GM21576 (cell line): ENCODE data around the gene ISG20L2.

Experiments
- ATAC-seq: cut with Tn5 transposase; IDR thresholded peaks from one replicate; pipeline ENCODE4 v1.9.1; 2021; ENCODE audit warnings: mild to moderate bottlenecking, moderate library complexity; ENCODE audit not compliant: unreplicated experiment

Gene ISG20L2

GRCh38 chr1:156754219-156754618 lies 25.7 kb upstream of the ISG20L2 start:
- ATAC-seq = no peak

GRCh38 chr1:156752843-156753482 lies 24.4 kb upstream of the ISG20L2 start:
- ATAC-seq = no peak

DNA sequence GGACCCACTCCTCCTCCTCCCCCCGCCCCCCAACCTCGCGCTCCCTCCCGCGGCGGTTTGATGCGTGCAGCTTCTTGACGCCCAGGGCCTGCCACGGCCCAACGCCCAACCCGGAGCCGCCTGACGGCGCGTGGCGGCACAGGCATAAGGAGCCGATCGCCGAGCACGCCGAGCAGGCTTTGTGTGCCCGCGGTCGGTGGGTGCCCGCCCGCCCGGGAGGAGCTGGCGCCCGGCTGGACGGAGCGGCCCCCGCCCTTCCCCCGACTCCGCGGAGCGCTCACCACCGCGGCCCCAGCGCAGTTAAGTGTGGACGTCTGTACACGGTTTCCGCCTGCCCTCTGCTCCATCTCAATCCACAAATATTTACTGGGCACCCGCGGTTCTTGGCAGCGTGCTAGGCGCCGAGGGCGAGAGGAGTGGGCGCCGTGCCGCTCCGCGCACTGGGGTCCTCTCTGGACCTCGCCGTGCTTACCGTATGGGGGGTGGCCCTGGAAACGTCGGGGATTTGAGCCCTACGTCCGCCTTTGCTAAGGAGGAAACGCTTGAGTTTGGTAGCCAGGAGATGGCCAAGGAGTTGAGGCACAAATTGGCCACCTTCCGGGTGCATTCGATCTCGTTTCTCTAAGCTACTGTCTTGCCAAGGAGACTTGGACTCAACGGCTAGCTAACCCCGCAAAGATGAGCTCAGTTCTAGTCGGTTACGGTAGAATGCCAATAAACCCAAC lies 23.4 kb upstream of the ISG20L2 start:
- ATAC-seq = peak; percentile 50

DNA sequence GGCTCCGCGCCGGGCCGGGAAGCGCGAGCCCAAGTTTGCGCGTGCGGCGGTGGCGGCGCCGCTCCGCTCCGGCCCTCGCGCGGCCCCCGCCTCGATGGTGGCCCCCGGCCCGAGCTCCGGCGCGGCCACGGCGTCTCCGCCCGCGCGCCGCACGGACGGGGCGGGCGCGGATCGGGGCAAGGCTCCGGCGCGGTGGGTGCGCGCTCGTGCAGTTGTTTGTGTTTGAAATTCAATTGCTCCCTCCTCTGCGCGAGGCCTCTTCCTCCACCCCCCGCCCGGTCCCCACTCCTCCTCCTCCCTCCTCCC lies 22.8 kb upstream of the ISG20L2 start, which contains the start of gene HDGF:
Gene HDGF (minus strand): TSS at position 225 of the 306 bp plus-strand sequence. CDS start 246 bp downstream, outside the sequence.
- no peak for ATAC-seq

DNA sequence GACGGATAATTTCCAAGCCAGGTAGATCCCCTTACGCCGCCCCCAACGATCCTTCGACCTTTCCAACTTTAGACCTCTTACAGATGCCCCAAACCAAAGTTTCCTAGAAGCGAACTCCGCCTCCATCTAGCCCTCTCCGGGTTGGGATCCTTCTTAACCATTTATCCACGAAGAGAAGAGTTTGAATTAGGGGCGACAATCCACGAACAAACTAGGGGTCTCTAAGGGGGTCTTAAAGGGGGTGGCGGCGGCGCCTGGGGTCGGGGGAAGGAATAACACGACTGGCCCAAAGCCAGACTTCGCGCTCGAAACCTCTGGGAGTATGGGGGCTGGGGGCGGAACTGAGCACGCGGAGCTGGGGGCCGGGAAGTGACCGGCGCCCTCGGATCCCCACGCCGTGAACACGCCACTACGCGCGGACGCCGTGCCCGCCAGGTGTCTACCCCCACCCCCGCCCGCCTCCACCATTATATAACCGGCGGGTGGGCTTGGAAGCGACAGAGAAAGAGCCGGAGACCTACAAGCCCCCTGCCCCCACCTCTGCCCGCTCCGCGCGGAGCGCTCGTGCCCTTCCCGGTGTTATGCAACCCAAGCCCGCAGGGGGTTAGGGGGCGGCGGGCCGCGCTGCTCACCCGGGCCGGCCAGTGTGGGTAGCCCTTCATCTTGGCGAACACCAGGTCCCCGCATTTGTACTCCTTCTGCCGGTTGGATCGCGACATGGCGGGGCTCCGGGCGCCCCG lies 22.3 kb upstream of the ISG20L2 start:
- peak; percentile 9 for ATAC-seq

DNA sequence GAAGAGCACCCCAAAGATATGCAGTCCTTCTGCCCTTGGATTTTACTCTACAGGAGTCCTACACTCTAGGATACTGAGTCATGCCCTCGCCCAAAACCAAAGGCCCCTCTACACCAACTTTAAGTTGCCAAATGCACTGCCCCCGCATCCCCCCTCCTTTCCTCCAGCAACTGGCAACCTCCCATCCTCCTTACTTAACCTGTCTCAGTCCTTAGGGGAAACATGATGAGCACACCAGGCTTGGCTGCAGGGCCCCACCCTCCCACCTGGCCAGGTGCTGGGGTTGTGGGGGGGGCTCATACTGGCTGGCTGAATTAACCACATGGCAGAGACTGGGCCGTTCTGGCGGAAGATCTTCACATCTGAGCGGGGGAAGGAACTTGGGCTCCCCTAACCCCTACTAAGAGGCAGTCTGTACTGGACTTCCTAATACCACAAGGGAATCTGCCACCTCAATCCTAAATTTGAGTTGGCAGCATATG lies 21.7 kb upstream of the ISG20L2 start:
- ATAC-seq = no peak

- ATAC-seq = no peak
Observed at GRCh38 chr1:156749419-156750118, 21.0 kb upstream of the ISG20L2 start.

DNA sequence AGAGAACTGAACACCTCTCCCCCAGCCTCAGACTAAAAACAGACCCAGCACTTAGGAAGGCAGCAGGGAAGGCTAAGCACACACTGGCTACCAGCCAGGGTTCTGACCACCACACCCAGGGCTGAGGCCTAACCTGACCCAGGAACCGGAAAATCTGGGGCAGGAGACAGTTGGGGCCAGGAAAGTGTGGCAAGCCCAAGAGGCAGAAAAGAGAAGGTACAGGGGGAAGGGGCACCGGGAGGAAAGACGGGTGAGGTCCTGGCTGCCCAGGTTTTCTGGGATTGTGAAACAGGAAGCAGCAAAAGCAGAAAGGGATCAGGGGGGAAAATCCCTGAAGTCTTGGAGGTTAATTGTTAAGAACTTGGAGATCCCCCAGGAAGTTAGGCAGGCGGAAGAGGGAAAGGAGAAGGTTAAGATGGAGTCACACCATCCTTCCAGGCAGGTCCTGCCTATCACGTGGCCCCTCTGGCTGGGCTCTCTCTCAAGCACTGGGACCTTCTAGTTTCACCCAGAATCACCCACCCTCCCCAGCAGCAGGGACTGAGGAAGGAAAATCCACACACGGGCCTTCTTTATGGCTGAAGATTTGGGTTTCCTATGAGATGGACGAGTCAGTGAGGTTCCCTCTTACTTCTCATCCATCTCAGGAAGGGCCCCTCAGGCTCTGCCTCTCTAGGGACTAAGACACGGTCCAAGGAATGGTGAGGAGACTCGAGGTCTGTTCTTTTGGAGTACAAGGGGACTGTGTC lies 20.3 kb upstream of the ISG20L2 start:
- no peak for ATAC-seq

- ATAC-seq = no peak
Observed at GRCh38 chr1:156747742-156748669, 19.4 kb upstream of the ISG20L2 start.

DNA sequence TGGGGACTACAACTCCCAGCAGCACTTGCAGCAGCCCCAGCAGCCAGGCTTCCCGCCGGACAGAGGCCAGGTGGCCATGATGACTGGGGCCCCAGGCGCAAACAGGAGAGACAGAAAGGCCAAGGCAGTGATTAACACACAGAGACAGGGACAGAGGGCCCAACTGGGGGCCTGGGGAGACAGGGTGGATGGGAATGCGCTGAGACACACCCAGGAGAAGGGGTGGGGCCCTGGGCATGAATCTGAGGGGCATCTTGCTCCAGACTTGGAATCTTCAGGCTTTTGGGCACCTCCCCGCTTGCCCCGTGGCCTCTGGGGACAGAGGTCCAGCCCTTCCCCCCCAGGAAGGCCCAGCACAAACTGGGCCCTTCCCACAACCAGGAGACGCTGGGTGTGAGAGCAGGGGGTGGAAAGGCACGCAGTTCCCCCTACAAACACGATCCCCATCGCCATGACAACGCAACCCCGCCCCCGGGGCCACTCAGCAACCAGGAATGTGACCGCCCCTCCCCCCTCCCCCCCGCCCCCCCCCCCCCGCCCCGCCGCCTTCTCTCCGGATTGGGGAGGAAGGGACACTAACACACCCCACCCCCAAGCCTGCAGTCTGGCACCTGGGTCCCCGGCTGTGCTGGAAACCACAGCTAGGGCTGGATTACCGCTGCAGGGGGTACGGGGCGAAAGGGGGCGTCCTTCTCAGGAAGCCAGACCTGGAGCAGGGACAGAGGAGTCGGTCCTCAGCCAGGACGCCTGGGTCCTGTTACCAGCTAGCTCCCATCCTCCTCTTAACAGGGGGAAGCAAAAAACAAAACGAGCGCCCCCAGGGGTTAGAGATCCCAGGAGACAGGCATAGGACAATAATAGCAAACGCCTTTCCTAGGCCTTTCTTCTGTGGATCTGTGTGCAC lies 18.4 kb upstream of the ISG20L2 start:
- ATAC-seq = no peak

DNA sequence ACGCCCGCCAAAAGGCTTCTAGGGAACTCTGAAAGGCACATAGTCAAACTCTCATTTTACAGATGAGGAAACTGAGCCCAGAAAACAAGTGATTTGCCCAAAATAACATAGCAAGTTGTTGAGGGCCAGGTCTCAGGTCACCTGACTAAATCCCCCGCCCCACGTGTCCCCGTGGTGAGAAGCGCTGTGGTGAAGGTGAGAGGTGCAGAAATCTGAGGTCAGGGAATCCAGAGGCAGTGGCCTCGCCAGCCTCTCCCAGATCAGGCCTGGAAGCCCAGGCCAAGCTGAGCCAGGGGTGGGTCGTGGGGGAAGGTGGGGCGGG lies 17.8 kb upstream of the ISG20L2 start:
- ATAC-seq = no peak

DNA sequence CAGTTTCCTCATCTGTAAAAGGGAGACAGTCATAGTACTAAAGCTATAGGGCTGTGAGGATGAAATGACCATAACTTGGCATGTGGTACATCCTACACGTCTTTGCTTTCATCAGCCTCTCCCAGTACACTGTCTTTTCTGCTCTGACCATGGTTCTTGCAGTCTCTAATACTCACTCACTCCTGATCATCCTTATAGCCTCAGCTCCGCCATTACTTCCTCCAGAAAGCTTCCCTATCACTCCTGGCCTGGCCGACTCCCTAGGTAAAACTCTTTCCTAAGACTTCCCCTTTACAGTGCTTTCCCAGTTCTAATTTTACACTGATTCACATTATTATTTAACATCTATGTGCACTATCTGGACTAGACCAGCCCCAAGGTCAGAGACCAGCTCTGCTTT lies 17.3 kb upstream of the ISG20L2 start:
- ATAC-seq = no peak

DNA sequence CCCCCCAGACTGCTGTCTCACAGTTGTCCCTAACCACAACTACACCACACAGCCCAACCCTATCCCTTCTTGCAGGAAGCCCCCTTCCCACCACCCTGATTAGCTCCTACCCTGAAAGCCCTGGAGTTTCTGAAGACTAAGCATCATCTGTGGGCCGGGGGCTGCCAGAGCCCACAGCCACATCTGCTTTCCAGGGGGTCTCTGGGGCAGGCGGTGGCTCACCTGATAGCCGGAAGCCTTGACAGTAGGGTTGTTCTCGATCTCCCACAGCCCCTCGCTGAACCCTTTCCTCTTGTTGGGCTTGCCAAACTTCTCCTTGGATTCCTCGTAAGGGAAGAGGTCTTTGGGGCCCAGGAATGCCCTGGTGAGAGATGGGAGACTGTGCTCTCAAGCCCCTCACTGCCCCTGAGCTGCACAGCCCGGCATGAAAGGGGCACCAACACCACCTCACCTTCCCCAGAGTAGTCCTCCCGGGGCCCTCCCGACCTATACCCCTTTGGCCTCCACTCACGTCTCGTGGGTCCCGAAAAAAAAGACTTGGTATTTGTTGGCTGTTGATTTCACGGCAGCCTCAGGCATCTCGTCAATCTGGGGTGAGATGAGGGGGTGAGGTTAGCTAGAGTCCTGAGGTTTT lies 16.3 kb upstream of the ISG20L2 start:
- ATAC-seq = no peak

DNA sequence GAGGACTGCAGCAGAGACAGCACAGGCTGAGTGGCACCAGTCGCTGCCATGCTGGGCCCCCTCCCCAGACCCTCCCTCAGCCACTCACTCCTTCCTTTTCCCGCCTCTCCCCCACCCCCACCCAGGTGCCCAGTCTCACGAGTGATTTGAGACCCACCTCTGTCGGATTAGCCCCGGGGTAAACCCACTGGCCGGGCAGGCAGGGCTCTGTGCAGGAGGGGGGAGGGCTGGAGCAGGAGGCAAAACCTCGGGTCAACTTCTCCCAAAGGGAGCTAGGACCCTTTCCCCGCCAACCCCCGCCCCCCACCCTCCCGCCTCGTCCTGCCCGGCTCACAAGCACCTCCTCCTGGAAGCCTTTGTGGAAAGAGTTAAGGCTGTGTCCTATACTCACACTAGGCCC lies 15.8 kb upstream of the ISG20L2 start:
- ATAC-seq = no peak

DNA sequence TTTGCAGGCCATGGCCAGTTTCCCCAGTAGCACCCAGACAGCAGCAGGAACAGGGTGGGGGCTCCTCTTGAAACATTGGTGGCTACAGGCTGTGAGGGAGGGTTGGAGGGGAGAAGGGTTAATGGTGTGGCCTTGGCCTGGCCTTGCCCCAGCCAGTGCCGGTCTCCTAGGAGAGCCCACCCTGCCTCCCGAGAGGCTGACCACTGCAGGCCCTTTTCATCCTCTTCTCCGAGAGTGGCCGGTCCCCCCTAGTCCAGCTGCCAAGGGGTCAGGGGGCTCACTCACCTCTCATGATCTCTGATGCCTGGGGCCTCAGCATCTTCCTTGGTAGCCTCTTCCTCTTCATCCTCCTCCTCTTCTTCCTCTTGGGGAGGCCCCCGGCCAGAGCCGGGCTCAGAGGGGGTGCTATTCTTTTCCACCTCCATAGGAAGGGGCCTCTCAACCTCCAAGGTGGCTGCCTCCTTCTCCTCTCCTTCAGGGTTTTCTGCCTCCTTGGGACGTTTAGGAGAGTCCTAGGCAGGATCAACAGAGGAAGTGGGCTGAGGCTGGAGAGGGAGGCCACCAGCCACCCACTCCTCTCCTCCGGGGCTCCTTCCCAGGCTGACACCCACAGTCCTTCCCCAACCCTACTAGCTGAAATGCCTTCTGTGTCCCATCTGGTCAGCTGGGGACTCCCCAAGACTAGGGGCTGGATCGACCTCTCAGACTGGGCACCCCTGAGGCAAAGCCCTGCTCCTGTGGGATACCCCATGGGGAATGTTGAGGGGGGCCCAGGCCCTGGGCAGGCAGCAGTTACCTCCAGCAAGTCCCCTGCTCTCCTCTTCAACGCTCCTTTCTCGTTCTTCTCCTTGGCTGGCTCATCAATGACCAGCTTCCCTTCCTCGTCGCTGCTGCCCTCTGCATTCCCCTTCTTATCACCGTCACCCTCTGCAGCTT lies 15.1 kb upstream of the ISG20L2 start:
- ATAC-seq = no peak

DNA sequence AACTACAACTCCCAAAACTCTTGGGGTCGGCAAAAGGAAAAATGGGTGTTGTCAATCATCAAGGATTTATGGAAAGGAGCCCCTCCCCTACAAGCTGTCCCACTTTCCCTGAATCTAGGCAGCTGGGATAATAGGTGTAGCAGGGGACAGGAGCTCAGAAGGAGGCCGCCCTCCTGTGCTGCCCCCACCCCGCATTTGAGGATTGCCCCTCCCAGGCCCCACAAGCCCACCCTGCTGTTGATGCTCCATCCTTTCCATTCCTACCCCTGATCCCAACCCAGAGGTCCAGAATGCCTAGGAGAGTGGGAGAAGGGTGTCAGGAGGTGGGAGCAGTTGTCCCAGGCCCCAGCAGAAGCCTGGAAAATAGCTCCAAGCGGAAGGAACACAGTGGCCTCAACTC lies 14.2 kb upstream of the ISG20L2 start:
- ATAC-seq = no peak

GRCh38 chr1:156742017-156742416 lies 13.5 kb upstream of the ISG20L2 start:
- ATAC-seq = no peak
